Stomach smooth muscle (tissue), 2 donors: ENCODE measurements around the gene ACKR2.
"Not testable (repeated sequence)": the region's sequence is repeated elsewhere in the genome, so short reads cannot be mapped to it uniquely, and the experiment has no call there.

ENCODE experiments used
- H3K27ac ChIP-seq: one replicate; pipeline ENCODE4 v1.7.0; 2013; ENCODE audit warnings: mild to moderate bottlenecking, low read length, inconsistent platforms
- H3K27me3 ChIP-seq, 2 donors: one replicate each; pipeline ENCODE4 v1.7.0; 2013; ENCODE audit warnings: low read length in 2 of 2; ENCODE audit not compliant: insufficient read depth in 2 of 2, control insufficient read depth in 1 of 2
- H3K36me3 ChIP-seq, 2 donors: one replicate each; pipeline ENCODE4 v1.7.0; 2013; ENCODE audit warnings: low read length in 2 of 2; ENCODE audit not compliant: control insufficient read depth in 2 of 2, insufficient read depth in 2 of 2
- H3K4me1 ChIP-seq: one replicate; pipeline ENCODE4 v1.7.0; 2013; ENCODE audit warnings: low read length; ENCODE audit not compliant: control insufficient read depth, insufficient read depth
- H3K4me3 ChIP-seq, 2 donors: one replicate each; pipeline ENCODE4 v1.7.0; 2013; ENCODE audit warnings: low read length in 2 of 2
- H3K9ac ChIP-seq, 2 donors: one replicate each; pipeline ENCODE4 v1.7.0; 2013; ENCODE audit warnings: low read length in 2 of 2, mild to moderate bottlenecking in 1 of 2
- H3K9me3 ChIP-seq, 2 donors: one replicate each; pipeline ENCODE4 v1.7.0; 2013; ENCODE audit warnings: low read length in 2 of 2; ENCODE audit not compliant: control insufficient read depth in 2 of 2
- donor health status: healthy.
- donor health status: Pancreatic carcinoma.

ACKR2 gene

DNA sequence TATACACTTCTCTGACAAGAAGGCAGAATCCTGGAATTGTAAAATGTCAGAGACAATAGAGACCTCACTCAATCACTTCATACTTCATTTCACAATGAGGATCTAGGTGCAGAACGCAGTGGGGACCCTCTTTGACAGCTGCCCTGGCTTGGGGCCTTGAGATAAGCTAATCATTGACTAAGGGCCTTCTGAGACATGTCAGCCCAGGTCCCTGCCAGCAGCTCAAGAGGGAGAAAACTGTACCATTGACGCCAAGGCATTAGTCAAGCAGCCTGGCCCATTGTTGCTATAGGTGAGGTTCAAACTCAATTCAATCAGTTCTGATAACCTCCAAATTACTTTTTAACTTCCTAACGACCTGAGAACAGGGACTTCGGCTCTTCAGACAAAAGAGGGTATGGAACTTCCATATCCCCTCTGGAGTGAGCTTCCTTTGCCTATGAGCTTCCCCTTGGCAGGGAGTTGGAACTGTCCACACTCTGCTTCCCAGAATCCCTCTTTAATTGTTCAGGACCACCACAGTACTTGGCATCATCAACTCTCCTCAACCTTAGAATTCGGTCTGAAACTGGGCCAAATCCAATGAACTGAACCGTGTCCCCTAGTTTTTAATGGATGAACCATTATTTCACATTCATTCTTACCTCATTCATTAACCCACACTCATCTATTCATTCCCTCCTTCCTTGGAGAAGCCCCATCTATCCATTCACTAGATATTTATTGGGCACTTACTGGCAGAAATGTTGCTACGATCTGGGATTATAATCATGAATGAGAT lies 67.9 kb downstream of the ACKR2 start:
- Histone ChIP-seq H3K9ac (no peak overlapping the region), H3K27me3 (no peaks in the 10 kb centered on the region), H3K9me3 (no peaks in the 10 kb centered on the region), H3K4me1 (peaks cover 14% of the 10 kb centered on the region), H3K4me3 (no peak overlapping the region), H3K27ac (no peak overlapping the region), H3K36me3 (no peaks in the 10 kb centered on the region)

DNA sequence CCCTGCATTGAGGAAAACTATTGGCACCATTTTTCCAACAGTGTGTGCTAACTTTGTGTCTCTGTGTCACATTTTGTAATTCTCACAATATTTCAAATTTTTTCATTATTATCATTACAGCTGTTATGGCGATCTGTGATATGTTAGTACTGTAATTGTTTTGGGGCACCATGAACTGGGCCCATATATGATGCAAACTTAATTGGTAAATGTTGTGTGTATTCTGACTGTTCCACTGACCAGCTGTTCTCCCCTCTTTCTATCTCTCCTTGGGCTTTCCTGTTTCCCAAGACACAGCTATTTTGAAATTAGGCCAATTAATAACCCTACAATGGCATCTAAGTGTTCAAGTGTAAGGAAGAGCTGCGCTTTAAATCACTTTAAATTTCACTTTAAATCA lies 68.6 kb downstream of the ACKR2 start:
- H3K9me3 ChIP-seq = no peaks in the 10 kb centered on the region
- H3K4me1 ChIP-seq = peaks cover 14% of the 10 kb centered on the region
- H3K27ac ChIP-seq = no peak overlapping the region
- H3K9ac ChIP-seq = no peak overlapping the region
- H3K4me3 ChIP-seq = no peak overlapping the region
- H3K27me3 ChIP-seq = no peaks in the 10 kb centered on the region
- H3K36me3 ChIP-seq = no peaks in the 10 kb centered on the region

DNA sequence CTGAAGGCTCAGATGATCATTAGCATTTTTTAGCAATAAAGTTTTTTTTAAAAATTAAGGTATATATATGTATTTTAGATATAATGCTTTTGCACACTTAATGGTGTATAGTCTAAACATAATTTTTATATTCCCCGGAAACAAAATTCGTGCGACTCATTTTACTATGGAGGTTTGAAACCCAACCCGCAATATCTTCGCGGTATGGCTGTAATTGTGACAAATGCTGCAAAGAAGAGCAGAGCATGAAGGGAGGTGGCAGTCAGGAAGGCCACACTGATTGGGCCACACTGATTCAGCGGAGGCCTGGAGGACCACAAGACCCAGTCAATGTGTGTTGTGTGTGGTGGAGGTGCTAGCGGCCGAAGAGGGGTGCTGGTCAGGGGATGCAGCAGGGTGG lies 70.9 kb downstream of the ACKR2 start:
- H3K9ac ChIP-seq = peak overlapping the region; percentile 81 to 86
- H3K9me3 ChIP-seq = no peaks in the 10 kb centered on the region
- peak overlapping the region; percentile 69 to 82 for H3K4me3 ChIP-seq
- H3K27ac ChIP-seq = peak overlapping the region; percentile 53
- H3K27me3 ChIP-seq = no peaks in the 10 kb centered on the region
- H3K4me1 ChIP-seq = peaks cover 14% of the 10 kb centered on the region
- H3K36me3 ChIP-seq = no peaks in the 10 kb centered on the region

DNA sequence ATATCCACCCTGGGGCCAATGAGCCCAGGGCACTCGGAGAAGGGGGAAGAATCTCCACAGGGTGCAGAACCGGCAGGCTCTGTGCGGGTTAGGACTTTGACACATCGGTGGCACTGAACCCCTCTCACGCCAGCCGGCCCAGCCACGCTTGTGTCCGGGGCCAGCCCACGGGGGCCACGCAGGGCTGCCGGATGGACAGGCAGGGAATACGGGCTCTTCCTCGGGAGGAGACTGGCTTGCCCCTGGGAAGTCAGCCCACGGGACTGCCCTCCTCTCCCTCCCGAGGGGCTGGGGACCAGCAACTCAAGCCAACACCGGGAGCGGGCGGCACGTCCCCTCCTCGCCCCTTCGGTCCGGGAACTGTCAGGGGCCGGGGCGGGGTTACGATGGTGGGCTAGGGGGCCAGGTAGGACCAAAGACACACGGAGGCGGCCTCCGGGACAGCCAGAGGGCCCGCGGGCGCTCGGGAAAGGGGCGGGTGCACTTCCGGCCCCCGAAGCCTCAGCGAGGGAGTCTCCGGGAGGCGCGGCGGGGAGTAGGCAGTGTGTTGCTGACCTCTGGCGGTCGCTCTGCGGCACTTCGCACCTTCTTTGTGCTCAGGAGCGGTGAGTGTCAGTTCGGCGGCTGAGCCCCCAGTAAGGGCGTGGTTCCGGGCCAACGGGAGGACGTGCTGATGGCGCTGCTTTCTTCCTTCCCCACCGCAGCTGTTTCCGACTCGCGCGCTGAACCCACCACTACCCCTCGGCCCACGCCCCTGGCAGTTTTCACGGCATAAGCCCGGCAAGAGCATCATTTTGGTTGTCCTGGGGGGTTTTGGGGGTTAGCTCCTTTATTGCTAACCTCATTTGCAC lies 71.6 kb downstream of the ACKR2 start:
- peak overlapping the region; percentile 53 for H3K27ac ChIP-seq
- H3K27me3 ChIP-seq = no peaks in the 10 kb centered on the region
- peaks cover 14% of the 10 kb centered on the region for H3K4me1 ChIP-seq
- no peaks in the 10 kb centered on the region for H3K9me3 ChIP-seq
- H3K4me3 ChIP-seq = peak overlapping the region; percentile 69 to 82
- H3K36me3 ChIP-seq = no peaks in the 10 kb centered on the region
- peak overlapping the region; percentile 81 to 86 for H3K9ac ChIP-seq

DNA sequence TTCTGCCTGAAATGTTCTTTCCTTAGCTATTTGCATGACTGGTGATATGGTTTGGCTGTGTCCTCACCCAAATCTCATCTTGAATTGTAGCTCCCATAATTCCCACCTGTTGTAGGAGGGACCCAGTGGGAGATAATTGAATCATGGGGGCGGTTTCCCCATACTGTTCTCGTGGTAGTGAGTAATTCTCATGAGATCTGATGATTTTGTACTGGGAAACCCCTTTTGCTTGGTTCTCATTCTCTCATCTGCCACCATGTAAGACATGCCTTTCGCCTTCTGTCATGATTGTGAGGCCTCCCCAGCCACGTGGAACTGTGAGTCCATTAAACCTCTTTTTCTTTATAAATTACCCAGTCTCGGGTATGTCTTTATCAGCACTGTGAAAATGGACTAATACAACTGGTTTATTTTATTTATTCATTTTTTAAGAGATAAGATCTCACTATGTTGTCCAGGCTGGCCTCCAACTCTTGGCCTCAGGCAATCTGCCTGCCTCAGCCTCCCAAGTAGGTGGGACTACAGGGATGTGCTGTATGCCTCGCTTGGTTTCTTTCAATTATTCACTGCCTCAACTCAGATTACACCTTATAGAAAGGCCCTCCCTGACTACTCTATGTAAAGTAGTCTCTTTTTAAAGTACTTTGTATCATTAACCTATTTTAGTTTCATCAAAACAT lies 74.1 kb downstream of the ACKR2 start:
- H3K27ac ChIP-seq, H3K27me3 ChIP-seq, H3K36me3 ChIP-seq, H3K9me3 ChIP-seq, H3K4me3 ChIP-seq, H3K9ac ChIP-seq: not testable (repeated sequence)
- peaks cover 14% of the 10 kb centered on the region for H3K4me1 ChIP-seq

DNA sequence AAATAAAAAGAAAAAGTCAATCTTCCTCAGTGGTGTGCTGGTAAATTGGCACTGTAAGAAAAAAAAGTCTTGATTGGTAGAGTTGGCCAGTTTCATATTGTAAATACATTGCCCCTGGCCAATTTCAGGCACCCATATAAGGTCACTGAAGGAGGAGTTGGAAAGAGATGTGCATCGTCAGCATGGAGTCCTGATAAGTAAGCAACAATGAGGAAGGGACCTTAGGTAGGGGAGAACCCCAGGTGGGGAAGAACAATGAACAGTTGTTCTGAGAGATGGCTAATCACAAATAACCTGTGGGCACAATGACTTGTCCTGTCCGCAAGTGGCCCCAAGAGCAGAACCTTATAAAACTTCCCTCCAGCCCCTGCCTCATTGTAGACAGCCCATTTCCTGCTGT lies 75.1 kb downstream of the ACKR2 start:
- peaks cover 14% of the 10 kb centered on the region for H3K4me1 ChIP-seq
- H3K27ac ChIP-seq = no peak overlapping the region
- no peaks in the 10 kb centered on the region for H3K9me3 ChIP-seq
- no peak overlapping the region for H3K4me3 ChIP-seq
- H3K9ac ChIP-seq = no peak overlapping the region
- no peaks in the 10 kb centered on the region for H3K36me3 ChIP-seq
- H3K27me3 ChIP-seq = no peaks in the 10 kb centered on the region

DNA sequence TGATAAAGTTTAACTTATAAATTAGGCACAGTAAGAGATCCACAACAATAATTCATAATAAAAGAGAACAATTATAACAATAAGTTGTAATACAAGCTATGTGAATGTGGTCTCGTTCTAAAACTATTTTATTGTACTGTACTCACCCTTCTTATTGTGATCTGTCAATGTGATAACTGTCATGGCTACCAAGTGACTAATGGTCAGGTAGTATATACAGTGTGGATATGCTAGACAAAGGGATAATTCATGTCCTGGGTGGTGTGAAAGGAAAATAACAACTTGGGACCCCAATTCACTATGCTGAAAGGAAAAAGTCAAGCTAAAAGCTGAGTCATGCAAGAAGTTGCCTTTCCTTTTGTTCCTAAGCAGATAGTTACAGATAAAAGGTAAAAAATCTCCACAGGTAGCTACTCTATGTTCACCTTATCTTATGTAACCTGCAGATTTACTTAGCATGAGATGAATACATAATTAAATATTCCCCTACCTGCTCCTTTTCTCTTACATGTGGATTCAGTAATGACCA lies 77.1 kb downstream of the ACKR2 start:
- H3K4me1 ChIP-seq = peaks cover 2% of the 10 kb centered on the region
- H3K27me3 ChIP-seq = no peaks in the 10 kb centered on the region
- no peaks in the 10 kb centered on the region for H3K36me3 ChIP-seq
- H3K27ac ChIP-seq = no peak overlapping the region
- no peaks in the 10 kb centered on the region for H3K9me3 ChIP-seq
- no peak overlapping the region for H3K9ac ChIP-seq
- H3K4me3 ChIP-seq = no peak overlapping the region

DNA sequence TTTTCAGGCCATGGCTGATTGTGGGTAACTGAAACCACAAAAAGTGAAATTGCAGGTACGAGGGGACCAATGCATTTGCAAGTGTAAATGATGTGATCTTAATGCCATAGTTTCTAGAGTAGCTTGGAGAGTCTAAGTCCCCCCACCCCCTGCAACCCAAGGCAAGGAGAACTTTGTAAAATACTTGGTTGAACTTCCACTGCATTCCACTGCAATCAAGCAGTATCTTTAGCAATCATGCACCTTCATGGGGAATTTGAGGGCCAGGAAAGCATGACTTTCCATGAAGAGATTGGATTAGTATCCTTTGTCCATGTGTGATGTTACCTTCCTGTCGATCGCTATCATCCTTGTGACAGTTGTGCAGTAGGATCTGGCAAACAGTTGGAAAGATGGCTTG lies 77.8 kb downstream of the ACKR2 start:
- no peak overlapping the region for H3K27ac ChIP-seq
- H3K36me3 ChIP-seq = no peaks in the 10 kb centered on the region
- H3K9ac ChIP-seq = no peak overlapping the region
- no peak overlapping the region for H3K4me3 ChIP-seq
- H3K4me1 ChIP-seq = no peaks in the 10 kb centered on the region
- H3K9me3 ChIP-seq = no peaks in the 10 kb centered on the region
- H3K27me3 ChIP-seq = no peaks in the 10 kb centered on the region

DNA sequence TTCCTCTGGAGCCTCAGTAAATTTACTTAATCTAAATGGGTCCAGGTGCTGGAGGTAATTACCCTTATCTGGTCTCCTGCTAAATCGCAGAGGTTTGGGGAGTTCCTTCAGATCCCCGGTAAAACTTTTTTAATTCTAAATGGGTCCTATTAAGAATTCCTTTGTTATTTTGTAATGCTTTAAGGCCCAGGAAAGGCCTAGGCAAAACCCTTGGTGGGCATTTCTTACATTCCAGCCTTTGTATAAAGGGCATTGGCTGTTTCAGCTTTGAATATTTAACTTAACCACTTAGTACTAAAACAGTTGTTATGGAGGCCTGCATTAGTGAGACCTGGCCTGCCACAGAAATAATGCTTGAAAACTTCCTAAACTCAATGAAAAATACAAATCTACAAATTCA lies 81.8 kb downstream of the ACKR2 start:
- Histone ChIP-seq H3K27me3 (no peaks in the 10 kb centered on the region), H3K4me1 (no peaks in the 10 kb centered on the region), H3K36me3 (no peaks in the 10 kb centered on the region), H3K9ac (no peak overlapping the region), H3K9me3 (no peaks in the 10 kb centered on the region), H3K4me3 (no peak overlapping the region), H3K27ac (no peak overlapping the region)

DNA sequence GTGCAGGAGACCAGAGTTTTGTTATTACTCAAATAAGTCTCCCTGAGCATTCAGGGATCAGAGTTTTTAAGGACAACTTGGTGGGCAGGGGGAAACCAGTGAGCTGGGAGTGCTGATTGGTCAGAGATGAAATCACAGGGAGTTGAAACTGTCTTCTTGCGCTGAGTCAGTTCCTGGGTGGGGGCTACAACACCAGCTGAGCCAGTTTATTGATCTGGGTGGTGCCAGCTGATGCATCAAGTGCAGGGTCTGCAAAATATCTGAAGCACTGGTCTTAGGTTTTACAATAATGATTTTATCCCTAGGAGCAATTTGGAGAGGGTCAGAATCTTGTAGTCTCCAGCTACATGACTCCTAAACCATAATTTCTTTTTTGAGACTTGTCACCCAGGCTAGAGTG lies 82.9 kb downstream of the ACKR2 start:
- H3K4me3 ChIP-seq = no peak overlapping the region
- H3K27ac ChIP-seq = no peak overlapping the region
- no peaks in the 10 kb centered on the region for H3K36me3 ChIP-seq
- no peaks in the 10 kb centered on the region for H3K4me1 ChIP-seq
- H3K27me3 ChIP-seq = no peaks in the 10 kb centered on the region
- no peak overlapping the region for H3K9ac ChIP-seq
- H3K9me3 ChIP-seq = no peaks in the 10 kb centered on the region
